Ureter (tissue), 1 donor: Measurements from ENCODE around the gene TMEM214. TPM values are rescaled to one million over a fixed set of nuclear protein-coding genes. Genes with fewer than 3 reads are reported as not detected.

Experiments
- DNase-seq: peaks from one replicate; pipeline ENCODE4 v3.0.0-alpha.2; 2020; ENCODE audit warnings: low spot score
- total RNA-seq: library from RNA; stranded (reverse); gene quantifications from one replicate; pipeline ENCODE4 v1.2.4, GENCODE V29; 2023
- donor health status: DM: yes; HTN: yes; CAD: no.

TMEM214 gene
- total RNA-seq, 1 donor from 2014 or later, result 89.6 TPM

DNA sequence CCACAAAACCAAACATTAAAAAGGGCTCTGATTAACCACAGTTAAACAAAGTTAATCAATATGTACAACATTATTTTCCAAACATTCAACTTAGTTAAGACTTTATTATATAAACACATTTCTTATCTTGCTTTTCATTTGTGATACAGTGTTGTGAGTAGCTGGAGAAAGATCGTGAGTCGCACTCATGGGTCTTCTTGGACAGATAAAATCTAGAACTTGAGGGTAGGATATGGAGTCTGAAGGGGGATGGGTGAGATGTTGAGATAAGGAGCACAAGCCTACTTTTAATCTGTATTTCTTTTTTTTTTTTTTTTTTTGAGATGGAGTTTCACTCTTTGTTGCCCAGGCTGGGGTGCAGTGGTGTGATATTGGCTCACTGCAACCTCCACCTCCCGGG, 22.6 kb upstream of the TMEM214 start:
- DNase-seq, result no peak

DNA sequence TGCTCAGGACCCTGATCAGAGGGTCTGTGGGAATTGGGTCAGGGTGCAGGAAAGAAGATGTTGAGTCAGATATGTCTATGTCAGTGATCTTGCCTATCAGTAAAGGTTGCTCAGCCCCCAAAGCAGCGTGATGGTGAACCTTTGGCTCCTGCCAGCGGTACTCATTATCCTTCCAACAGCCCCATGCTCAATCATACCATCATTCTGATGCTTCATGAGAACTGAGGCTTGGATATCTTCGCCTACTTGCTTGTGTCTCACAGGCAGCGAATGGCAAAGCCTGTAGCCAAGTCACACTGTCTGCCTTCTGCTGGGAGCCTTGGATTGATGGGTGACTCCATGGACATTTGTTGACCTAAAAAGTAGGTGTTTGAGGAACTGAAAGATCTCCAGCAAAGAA, 19.0 kb upstream of the TMEM214 start:
- no peak for DNase-seq

DNA sequence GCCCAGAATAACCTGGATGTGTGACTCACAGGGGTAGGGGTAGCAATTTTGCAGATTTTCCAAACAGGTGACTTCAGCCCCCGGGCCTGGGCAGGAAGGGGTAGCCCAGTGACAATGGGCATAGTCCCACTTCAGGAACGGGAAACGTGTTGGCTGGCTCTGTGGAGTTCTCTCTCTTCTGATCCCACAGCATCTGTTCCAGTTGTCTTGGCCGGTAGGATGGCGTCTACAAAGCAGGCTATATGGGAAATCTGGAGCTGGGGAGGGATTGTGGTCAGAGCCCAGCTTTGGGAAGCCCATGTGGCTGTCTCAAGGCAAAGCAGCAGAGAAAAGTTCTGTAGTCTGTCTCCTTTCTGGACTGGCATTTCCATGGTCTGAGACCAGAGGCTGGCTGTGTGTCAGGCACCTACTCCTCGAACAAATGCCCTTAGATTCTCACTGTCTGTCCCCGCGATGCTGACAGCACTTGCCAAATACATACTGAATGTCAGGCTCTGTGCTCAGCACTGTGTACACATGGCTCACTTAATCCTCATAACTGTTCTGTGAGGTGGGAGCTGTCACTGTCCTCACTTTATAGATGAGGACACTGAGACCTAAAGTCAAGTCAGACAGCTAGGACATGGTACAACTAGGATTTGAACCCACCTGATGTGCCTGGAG, 17.9 kb upstream of the TMEM214 start:
- DNase-seq, result no peak

- DNase-seq, result no peak
These were observed 15.9 kb upstream of the TMEM214 start for GRCh38 chr2:27016801-27017325.

DNA sequence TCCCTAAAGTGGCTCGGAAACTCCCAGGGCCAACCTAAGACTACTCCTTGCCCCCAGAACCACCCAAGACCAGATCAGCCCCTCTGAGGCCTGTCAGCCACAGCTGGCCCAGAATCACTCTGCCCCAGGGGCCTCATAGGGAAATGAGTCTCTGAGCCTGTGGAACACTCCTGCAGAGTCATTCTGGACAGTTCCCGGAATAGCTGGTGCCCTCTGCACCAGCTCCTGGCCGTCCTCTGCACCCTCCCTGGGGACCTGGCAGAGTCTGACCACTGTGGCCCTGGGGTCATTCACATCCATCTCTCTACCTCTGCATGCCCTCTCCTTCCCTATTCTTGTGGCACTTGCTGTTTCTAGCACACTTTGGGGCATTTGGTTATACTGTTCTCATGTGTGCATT, 14.6 kb upstream of the TMEM214 start:
- no peak for DNase-seq

- DNase-seq, result no peak
These were observed 13.3 kb upstream of the TMEM214 start for GRCh38 chr2:27019459-27019858.

GRCh38 chr2:27019931-27020855, 12.6 kb upstream of the TMEM214 start:
- DNase-seq, result no peak

- DNase-seq, result no peak
These were observed 11.3 kb upstream of the TMEM214 start for GRCh38 chr2:27021253-27022049.

DNA sequence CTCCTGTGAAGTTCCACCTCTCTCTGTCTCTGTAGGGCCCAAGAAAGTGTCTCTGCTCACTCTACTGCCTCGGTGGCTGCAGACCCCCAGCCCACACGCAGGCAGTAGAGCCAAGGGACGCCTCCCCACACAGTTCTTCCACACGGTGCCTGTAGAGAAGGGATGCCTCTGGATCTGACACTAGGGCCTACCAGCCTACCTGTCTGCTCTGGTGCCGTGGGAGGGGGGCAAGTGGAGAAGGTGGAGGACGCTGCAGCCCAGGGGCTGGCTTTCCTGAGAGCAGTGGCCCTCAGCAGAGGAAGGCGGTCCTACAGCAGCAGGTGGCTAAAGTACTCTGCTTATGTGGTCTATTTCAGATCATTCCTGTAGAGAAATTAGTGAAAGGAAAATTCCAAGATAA, 9.0 kb upstream of the TMEM214 start:
- no peak for DNase-seq

DNA sequence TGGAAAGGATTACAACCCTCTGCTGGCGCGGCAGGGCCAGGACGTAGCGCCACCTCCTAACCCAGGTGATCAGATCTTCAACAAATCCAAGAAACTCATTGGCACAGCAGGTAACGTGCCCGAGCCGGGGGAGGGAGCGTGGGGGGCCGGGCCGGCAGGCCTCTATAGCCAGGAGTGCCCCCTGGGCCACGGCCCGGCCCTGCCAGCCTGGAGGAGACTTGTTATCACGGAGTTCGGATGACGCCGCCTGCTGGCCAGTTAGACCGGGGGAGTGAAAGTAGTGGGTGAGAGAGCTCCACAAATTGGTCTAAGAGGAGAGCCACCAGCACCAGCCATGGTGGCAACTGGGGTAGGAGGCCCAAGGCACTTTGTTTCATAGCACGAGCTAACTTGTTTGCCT, 8.6 kb upstream of the TMEM214 start:
- no peak for DNase-seq

- no peak for DNase-seq
These were observed 8.0 kb upstream of the TMEM214 start for GRCh38 chr2:27024812-27025211.

DNA sequence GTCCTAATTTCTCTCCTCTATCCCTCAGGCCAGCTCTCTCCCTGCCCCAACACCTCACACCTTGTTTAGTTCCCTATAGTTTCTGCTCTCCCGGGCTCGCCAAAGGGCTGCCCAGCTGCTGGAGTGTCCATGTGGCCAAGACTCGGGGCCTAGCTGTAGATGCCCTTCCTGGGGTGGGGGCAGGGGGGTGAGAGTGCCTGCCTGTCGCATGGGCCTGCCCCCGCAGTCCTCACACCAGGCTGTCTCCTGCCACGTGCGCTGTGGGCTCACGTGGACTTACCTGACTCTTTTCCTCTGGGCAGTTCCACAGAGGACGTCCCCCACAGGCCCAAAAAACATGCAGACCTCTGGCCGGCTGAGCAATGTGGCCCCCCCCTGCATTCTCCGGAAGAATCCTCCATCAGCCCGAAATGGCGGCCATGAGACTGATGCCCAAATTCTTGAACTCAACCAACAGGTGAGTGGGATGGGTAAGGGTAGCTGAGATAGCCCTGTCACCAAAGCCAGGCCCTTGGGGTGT, 7.4 kb upstream of the TMEM214 start:
- DNase-seq, result no peak

- DNase-seq, result no peak
These were observed 6.6 kb upstream of the TMEM214 start for GRCh38 chr2:27025861-27026851.

DNA sequence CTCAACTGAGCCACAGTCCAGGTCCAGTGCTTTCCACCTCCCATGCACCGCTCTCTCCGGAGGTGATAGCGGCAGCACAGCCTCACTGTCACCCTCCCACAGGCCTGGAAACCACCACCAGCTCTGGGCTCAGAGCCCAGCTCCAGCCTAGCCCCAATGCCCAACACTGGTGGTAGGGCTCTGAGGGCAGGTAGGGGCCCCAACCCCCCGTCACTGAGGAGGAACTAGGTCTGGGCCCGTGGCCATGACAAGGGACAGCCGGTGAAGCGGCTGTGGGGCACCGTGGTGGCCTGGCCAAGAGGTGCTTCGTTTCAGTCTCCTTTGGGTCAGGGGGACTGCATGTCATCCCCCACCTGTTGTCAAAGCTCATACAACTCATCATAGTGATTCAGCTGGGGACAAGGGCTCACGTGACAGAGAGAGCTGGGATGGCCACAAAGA, 5.5 kb upstream of the TMEM214 start:
- DNase-seq, result no peak

GRCh38 chr2:27029051-27029450, 3.7 kb upstream of the TMEM214 start:
- no peak for DNase-seq

- no peak for DNase-seq
These were observed 588 bp downstream of the TMEM214 start for GRCh38 chr2:27033253-27033852.

GRCh38 chr2:27038012-27038411, 5.2 kb downstream of the TMEM214 start:
- DNase-seq, result no peak

- no peak for DNase-seq
These were observed 6.0 kb downstream of the TMEM214 start for GRCh38 chr2:27038631-27039339.

GRCh38 chr2:27039426-27039825, 6.7 kb downstream of the TMEM214 start:
- no peak for DNase-seq
